Natural killer cell (primary cell): ENCODE results near the gene NAPEPLD. TPM values are rescaled to one million over a fixed set of nuclear protein-coding genes. Genes with fewer than 3 reads are reported as not detected.
A peak's percentile ranks its signal among the peaks of the same experiment; 100 is the strongest.

Experiments
- ATAC-seq, 3 donors: fragments of 150-1000 bp in 2 of 3; fragments of 200-7000 bp in 1 of 3; cut with Tn5 transposase; 1 replicate in 1 of 3; 2 replicates in 2 of 3; pipeline ENCODE4 v1.10.0; 2021; ENCODE audit warnings: mild to moderate bottlenecking in 2 of 3, moderate library complexity in 2 of 3
- DNase-seq, 2 donors: peaks; one replicate each; pipeline versions ENCODE4 v3.0.0 to v3.0.0-alpha.2; 2013 to 2021; ENCODE audit warnings: mixed read lengths in 1 of 2
- H3K27ac ChIP-seq: one replicate; pipeline ENCODE4 v1.5.1; 2013; ENCODE audit warnings: mild to moderate bottlenecking, low read length
- H3K27me3 ChIP-seq: one replicate; pipeline ENCODE4 v1.6.1; 2013; ENCODE audit warnings: low read length; ENCODE audit not compliant: control insufficient read depth, insufficient read depth
- H3K36me3 ChIP-seq: one replicate; pipeline ENCODE4 v1.6.1; 2013; ENCODE audit warnings: low read length; ENCODE audit not compliant: control insufficient read depth, insufficient read depth
- H3K4me1 ChIP-seq: one replicate; pipeline ENCODE4 v1.6.1; 2013; ENCODE audit warnings: low read length; ENCODE audit not compliant: control insufficient read depth, insufficient read depth
- H3K4me3 ChIP-seq: one replicate; pipeline ENCODE4 v1.5.1; 2013; ENCODE audit warnings: low read length
- H3K9me3 ChIP-seq: one replicate; pipeline ENCODE4 v1.6.1; 2013; ENCODE audit warnings: low read length; ENCODE audit not compliant: control insufficient read depth, insufficient read depth
- H3K27ac Mint-ChIP-seq, 2 donors: one replicate each; pipeline ENCODE4 v1.8.0; 2022; ENCODE audit warnings: mild to moderate bottlenecking in 2 of 2, mixed read lengths in 2 of 2, moderate library complexity in 1 of 2
- H3K27me3 Mint-ChIP-seq, 2 donors: one replicate each; pipeline ENCODE4 v1.8.0; 2022; ENCODE audit warnings: low read depth in 2 of 2, mixed read lengths in 2 of 2
- H3K36me3 Mint-ChIP-seq: one replicate; pipeline ENCODE4 v1.8.0; 2022; ENCODE audit warnings: mixed read lengths
- H3K4me1 Mint-ChIP-seq, 2 donors: one replicate each; pipeline ENCODE4 v1.8.0; 2022; ENCODE audit warnings: mixed read lengths in 2 of 2
- H3K4me3 Mint-ChIP-seq: one replicate; pipeline ENCODE4 v1.8.0; 2022; ENCODE audit warnings: mild to moderate bottlenecking, moderate library complexity, mixed read lengths
- H3K9me3 Mint-ChIP-seq, 2 donors: one replicate each; pipeline ENCODE4 v1.8.0; 2022; ENCODE audit warnings: mixed read lengths in 2 of 2
- WGBS: methylation state at CpG from one replicate; pipeline ENCODE4 v1.1.7; 2013; ENCODE audit warnings: missing lambda C conversion rate; ENCODE audit not compliant: insufficient coverage; 5-methylcytosine and 5-hydroxymethylcytosine counted together
- intact Hi-C: fragments of 100-400 bp; cut with micrococcal nuclease; formaldehyde crosslinking; loops from one replicate; pipeline ENCODE4 v1.14.2; 2022
- total RNA-seq, 4 donors: library from RNA; stranded (reverse); fragments of 120-200 nt in 1 of 4; gene quantifications; one replicate each; pipeline versions ENCODE4 v1.2.3 to v1.2.4, GENCODE V29; 2013 to 2022
- TF ChIP-seq, protein P1 (sequence below): fragments of 200-600 bp; IDR thresholded peaks from one replicate; pipeline ENCODE4 v1.8.0; 2022; ENCODE audit warnings: antibody characterized with exemption

Gene NAPEPLD
- total RNA-seq, 3 donors from 2014 or later (not counting 1 experiment from before 2014, with no cell fraction given), result 5.3 to 6.7 (median 5.9) TPM

GRCh38 chr7:103077318-103077717 lies 71.6 kb downstream of the NAPEPLD start:
- Histone ChIP-seq H3K4me3 (no peak overlapping the region), H3K27me3 (no peaks in the 10 kb centered on the region), H3K9me3 (no peaks in the 10 kb centered on the region), H3K27ac (no peak overlapping the region), H3K36me3 (no peaks in the 10 kb centered on the region), H3K4me1 (peaks cover 13% of the 10 kb centered on the region)
- H3K27me3 Mint-ChIP-seq, result no peaks in the 10 kb centered on the region
- DNase-seq (no peak), ATAC-seq (no peak)
- TF ChIP-seq, protein P1, sequence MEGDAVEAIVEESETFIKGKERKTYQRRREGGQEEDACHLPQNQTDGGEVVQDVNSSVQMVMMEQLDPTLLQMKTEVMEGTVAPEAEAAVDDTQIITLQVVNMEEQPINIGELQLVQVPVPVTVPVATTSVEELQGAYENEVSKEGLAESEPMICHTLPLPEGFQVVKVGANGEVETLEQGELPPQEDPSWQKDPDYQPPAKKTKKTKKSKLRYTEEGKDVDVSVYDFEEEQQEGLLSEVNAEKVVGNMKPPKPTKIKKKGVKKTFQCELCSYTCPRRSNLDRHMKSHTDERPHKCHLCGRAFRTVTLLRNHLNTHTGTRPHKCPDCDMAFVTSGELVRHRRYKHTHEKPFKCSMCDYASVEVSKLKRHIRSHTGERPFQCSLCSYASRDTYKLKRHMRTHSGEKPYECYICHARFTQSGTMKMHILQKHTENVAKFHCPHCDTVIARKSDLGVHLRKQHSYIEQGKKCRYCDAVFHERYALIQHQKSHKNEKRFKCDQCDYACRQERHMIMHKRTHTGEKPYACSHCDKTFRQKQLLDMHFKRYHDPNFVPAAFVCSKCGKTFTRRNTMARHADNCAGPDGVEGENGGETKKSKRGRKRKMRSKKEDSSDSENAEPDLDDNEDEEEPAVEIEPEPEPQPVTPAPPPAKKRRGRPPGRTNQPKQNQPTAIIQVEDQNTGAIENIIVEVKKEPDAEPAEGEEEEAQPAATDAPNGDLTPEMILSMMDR, result no peak
- no peaks in the 10 kb centered on the region for H3K36me3 Mint-ChIP-seq
- H3K4me1 Mint-ChIP-seq, result peaks cover 26 to 37% of the 10 kb centered on the region in 2 donors
- H3K9me3 Mint-ChIP-seq, result no peaks in the 10 kb centered on the region
- H3K4me3 Mint-ChIP-seq, result peak overlapping the region; percentile 4
- 100% methylated on average over 3 of the region's 3 CpGs for WGBS
- no peak overlapping the region for H3K27ac Mint-ChIP-seq
- intact Hi-C loops, result no loop called here

DNA sequence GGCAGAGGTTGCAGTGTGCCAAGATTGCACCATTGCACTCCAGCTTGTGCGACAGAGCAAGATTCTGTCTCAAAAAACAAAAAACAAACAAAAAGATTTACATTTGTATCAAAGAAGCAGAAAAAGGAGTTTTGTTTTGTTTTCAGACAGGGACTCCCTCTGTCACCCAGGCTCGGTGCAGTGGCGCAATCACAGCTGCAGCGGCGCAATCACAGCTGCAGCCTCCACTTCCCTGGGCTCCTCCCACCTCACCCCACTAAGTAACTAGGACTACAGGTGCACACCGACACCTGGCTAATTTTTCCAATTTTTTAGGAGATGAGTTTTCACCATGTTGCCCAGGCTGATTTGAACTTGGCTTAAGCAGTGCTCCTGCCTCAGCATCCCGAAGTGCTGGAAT lies 72.1 kb downstream of the NAPEPLD start:
- peaks cover 26 to 31% of the 10 kb centered on the region in 2 donors for H3K4me1 Mint-ChIP-seq
- no peaks in the 10 kb centered on the region for H3K36me3 Mint-ChIP-seq
- H3K27me3 ChIP-seq, result no peaks in the 10 kb centered on the region
- no peaks in the 10 kb centered on the region for H3K27me3 Mint-ChIP-seq
- no peak overlapping the region for H3K27ac Mint-ChIP-seq
- peaks cover 13% of the 10 kb centered on the region for H3K4me1 ChIP-seq
- no peaks in the 10 kb centered on the region for H3K36me3 ChIP-seq
- H3K9me3 Mint-ChIP-seq, result no peaks in the 10 kb centered on the region
- intact Hi-C loops, result no loop called here
- TF ChIP-seq, protein P1, result no peak
- 96% methylated on average over 7 of the region's 7 CpGs for WGBS
- no peak for DNase-seq
- ATAC-seq, result no peak
- no peaks in the 10 kb centered on the region for H3K9me3 ChIP-seq
- H3K4me3 ChIP-seq, result no peak overlapping the region
- no peak overlapping the region for H3K27ac ChIP-seq
- H3K4me3 Mint-ChIP-seq, result no peak overlapping the region

DNA sequence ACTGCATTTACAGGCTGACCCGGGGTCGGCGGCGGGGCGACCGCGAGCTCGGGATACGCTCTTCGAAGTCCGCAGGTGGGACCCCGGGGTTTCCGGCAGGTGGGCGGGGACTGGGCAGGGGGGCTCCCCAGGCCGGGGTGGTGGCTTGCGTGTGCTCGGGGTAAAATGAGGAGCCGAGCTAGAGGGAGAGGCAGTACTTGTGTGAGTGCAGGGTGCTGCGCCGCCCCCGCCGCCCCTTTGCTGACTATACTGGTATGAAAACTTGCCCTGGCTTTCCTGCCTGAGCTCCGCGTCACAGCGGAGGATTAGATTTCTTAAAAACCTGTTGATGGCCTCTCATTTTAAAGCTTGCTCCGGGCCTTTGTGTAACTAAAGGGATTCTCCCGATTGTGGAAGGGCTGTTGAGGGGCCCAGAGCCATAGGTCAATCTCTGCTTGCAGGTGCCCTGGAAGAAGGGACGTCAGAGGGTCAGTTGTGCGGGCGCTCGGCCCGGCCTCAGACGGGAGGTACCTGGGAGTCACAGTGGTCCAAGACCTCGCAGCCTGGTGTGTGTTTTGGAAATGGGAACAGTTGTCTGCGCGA lies 73.5 kb downstream of the NAPEPLD start:
- no peaks in the 10 kb centered on the region for H3K27me3 ChIP-seq
- intact Hi-C loops, result loop anchor here (2.0 kb wide), 3 partner anchors 73 to 327 kb away; partner anchors contain the start of genes FAM185A and NAPEPLD
- H3K9me3 ChIP-seq, result no peaks in the 10 kb centered on the region
- H3K27me3 Mint-ChIP-seq, result no peaks in the 10 kb centered on the region
- H3K27ac Mint-ChIP-seq, result peak overlapping the region; percentile 78 to 89
- H3K36me3 Mint-ChIP-seq, result no peaks in the 10 kb centered on the region
- H3K4me3 ChIP-seq, result peak overlapping the region; percentile 50
- H3K4me1 ChIP-seq, result peaks cover 13% of the 10 kb centered on the region
- H3K9me3 Mint-ChIP-seq, result no peaks in the 10 kb centered on the region
- H3K36me3 ChIP-seq, result no peaks in the 10 kb centered on the region
- H3K27ac ChIP-seq, result peak overlapping the region; percentile 62
- ATAC-seq (peak; percentile 53 to 73 (median 62)), DNase-seq (peak in 1 of 2 donors; percentile 79)
- H3K4me1 Mint-ChIP-seq, result peaks cover 26 to 30% of the 10 kb centered on the region in 2 donors
- H3K4me3 Mint-ChIP-seq, result peak overlapping the region; percentile 95
- TF ChIP-seq, protein P1, result no peak
- 1% methylated on average over 36 of the region's 36 CpGs for WGBS
